HUDEP-2 (cell line): Measurements from ENCODE around the gene ZNF438.
"Not testable (repeated sequence)": the region's sequence is repeated elsewhere in the genome, so short reads cannot be mapped to it uniquely, and the experiment has no call there.

Source experiments
- DNase-seq, 76 experiments: peaks; one replicate each; lab custom pipeline; 2025; ENCODE audit not compliant: unreplicated experiment in 76 of 76; lab: John Stamatoyannopoulos, UW

The ZNF438 gene

GRCh38 chr10:30816159-30816819 is 215.4 kb downstream of the ZNF438 start:
- no peak for DNase-seq

- DNase-seq, result no peak
Measured at GRCh38 chr10:30813872-30814481, 217.7 kb downstream of the ZNF438 start.

DNA sequence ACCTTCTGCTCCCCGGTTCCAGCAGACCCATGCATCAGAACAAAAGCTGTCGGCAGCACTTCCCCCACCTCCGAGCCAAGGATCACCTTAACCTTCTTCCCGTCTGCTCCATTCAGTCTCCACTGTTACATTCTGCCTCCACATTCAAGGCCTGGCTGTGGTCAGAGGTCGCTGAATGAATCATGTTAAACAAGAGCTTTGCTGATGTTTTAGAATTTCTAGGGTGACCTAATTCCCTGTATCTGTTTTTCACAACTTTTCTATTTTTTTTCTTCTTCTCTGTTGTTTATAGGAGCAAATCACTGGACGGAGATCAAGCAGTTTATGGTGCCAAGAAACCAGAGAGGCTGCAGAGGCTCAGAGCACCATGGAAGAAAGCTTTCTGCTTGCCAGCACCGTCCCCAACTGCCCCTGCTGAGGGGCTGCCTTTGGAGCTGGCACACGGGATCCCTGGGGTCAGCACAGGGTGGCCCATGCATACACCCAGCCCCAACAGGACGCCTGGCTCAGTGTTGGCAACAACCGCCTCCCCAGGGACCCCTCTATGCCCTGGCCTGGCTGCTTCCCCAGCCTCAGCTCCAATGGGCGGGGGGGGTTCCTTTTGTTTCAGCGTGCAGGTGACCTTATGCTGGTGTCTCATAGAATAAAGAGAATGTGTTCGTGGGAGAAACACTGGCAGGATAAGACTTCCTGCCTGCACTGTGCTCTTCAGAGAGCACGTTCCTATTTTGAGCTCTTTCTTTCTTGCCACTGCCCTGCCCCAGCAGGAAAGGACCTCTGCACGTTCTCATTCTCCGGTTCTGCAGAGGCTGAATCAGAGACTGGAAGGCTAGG is 219.4 kb downstream of the ZNF438 start:
- DNase-seq, result no peak

GRCh38 chr10:30811276-30812017 is 220.2 kb downstream of the ZNF438 start:
- DNase-seq, result no peak

GRCh38 chr10:30810416-30810815 is 221.2 kb downstream of the ZNF438 start:
- no peak for DNase-seq

DNA sequence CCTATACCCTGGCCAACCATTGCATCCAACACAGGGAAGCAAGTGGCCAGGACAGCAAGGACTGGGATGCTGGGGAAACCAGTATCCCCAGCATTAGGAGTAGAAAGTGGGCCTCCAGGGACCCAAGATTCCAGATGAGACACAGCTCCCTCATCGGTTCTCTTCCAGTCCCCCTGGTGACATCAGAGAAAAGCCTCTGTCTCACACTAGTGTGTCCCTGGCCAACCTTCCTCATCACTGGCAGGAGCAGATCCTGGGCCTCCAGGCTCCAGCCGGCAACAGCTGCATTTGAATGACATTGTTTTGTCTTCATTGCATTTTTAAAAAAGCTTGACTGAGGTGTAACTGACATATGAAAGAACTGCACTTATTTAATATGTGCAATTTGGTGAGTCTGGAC is 224.8 kb downstream of the ZNF438 start:
- DNase-seq, result no peak

- no peak for DNase-seq
Measured at GRCh38 chr10:30805061-30805460, 226.6 kb downstream of the ZNF438 start.

GRCh38 chr10:30804478-30805055 is 227.1 kb downstream of the ZNF438 start:
- DNase-seq, result peak in 1 of 76 experiments; percentile 1

GRCh38 chr10:30803892-30804322 is 227.8 kb downstream of the ZNF438 start:
- no peak for DNase-seq

GRCh38 chr10:30803058-30803457 is 228.6 kb downstream of the ZNF438 start:
- DNase-seq, result no peak

- DNase-seq, result no peak
Measured at GRCh38 chr10:30800368-30800767, 231.3 kb downstream of the ZNF438 start.

DNA sequence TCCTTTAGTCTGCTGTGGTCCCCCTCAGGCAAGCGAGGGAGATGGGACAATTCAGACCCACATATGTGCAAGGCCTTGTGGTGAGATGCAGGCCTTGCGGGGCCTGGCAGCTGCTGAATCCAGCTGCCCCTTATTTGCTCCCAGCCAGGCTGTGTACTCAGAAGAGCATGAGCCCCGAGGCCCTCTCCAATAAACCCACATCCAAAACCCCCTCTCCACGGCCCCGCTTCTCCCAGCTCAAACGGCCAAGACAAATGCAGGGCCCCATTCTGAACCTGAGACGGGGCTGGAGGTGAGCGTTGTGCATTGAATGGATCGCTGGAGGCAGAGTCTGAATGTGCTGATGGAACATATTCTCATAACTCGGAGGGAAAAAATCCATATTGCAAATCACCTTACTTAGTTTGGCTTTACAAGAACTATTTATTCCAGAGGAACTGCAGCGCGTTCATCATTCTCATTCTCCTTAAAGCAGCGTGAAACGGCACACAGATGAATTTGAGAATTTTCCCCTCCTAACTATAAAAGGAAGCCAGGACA is 232.9 kb downstream of the ZNF438 start:
- no peak for DNase-seq

GRCh38 chr10:30795024-30795423 is 236.6 kb downstream of the ZNF438 start:
- not testable (repeated sequence) for DNase-seq
